ENCODE results near the gene DYNC1H1.

DNA sequence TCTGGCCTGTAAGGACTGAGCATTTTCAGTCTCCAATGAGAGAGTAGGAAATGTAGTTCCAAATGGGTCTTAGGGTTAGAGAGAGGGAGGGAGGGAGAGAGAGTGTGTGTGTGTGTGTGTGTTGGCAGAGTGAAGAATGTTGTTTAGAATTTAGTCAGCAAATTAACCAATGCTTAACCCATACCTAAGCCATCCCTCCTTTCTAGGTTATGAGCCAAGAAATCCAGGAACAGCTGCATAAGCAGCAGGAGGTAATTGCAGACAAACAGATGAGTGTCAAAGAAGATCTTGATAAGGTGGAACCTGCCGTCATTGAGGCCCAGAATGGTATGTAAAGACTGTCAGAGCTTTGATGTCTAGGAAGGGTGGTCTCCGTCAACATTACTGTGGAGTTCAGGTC lies 65.6 kb downstream of the DYNC1H1 start:
- TF ChIP-seq CTCF (IDR thresholded peaks at IDR 0.05) = no peak
- TF ChIP-seq POLR2A (IDR thresholded peaks at IDR 0.05) = no peak
- no peak for TF ChIP-seq EP300 (IDR thresholded peaks at IDR 0.05)
